ENCODE results near the gene GOLGA7B.

- TF ChIP-seq EZH2 (IDR thresholded peaks at IDR 0.05; ENCODE audit: borderline replicate concordance, low read depth, low read length, severe bottlenecking) = no peak
- TF ChIP-seq CTCF (IDR thresholded peaks at IDR 0.05; ENCODE audit: extremely low read depth in 1 of 2, insufficient read depth in 1 of 2, low read depth in 1 of 2, low read length in 2 of 2) = no peak
- TF ChIP-seq POLR2A (IDR thresholded peaks at IDR 0.05; ENCODE audit: low read depth, low read length) = no peak
- no peak for TF ChIP-seq GATA2 (IDR thresholded peaks at IDR 0.05; ENCODE audit: insufficient read depth, insufficient read length, low read depth, low read length)
Observed at GRCh38 chr10:97838091-97838490, 11.6 kb upstream of the GOLGA7B start.
